Stimulated activated CD4-positive, alpha-beta T cell treated with anti-CD3 and anti-CD28 coated beads, Interleukin-12 subunit alpha, Interleukin-12 subunit beta, amount 100 ng/mL, for 24 hours (primary cell): ENCODE results near the gene CCNA1.

Experiments used
- DNase-seq, 2 experiments: peaks; one replicate each; pipeline ENCODE4 v3.0.0-alpha.2; 2020; ENCODE audit warnings: low read depth in 2 of 2

CCNA1 gene

GRCh38 chr13:36454121-36454520 lies 21.8 kb downstream of the CCNA1 start:
- DNase-seq = no peak

- DNase-seq = no peak
These were observed 22.7 kb downstream of the CCNA1 start for GRCh38 chr13:36454987-36455386.

- DNase-seq = no peak
These were observed 24.3 kb downstream of the CCNA1 start for GRCh38 chr13:36456577-36456976.

GRCh38 chr13:36461506-36461905 lies 29.2 kb downstream of the CCNA1 start:
- DNase-seq = no peak

- no peak for DNase-seq
These were observed 43.2 kb downstream of the CCNA1 start for GRCh38 chr13:36475468-36475867.

- DNase-seq = no peak
These were observed 44.4 kb downstream of the CCNA1 start for GRCh38 chr13:36476661-36477060.

- DNase-seq = no peak
These were observed 48.6 kb downstream of the CCNA1 start for GRCh38 chr13:36480726-36481427.

- no peak for DNase-seq
These were observed 57.8 kb downstream of the CCNA1 start for GRCh38 chr13:36490055-36490454.
